ENCODE results near the gene UBE4B. TPM values are rescaled to one million over a fixed set of nuclear protein-coding genes. Genes with fewer than 3 reads are reported as not detected.

Gene UBE4B
- total RNA-seq, 1 experiment from 2014 or later, result 44.7 TPM

GRCh38 chr1:9990944-9991343, 41.8 kb upstream of the UBE4B start:
- TF ChIP-seq RAD21 (IDR thresholded peaks at IDR 0.05; ENCODE audit: low read depth), result no peak
- TF ChIP-seq SP1 (IDR thresholded peaks at IDR 0.05; ENCODE audit: low read depth), result no peak
- no peak for TF ChIP-seq SIN3A (IDR thresholded peaks at IDR 0.05; ENCODE audit: low read depth)
- no peak for TF ChIP-seq ZNF274 (IDR thresholded peaks at IDR 0.05; ENCODE audit: low read depth, low read length)
- no peak for TF ChIP-seq ZFX (IDR thresholded peaks at IDR 0.05)
- TF ChIP-seq YY1 (IDR thresholded peaks at IDR 0.05; ENCODE audit: extremely low read depth, insufficient replicate concordance, low read depth, low read length), result no peak
- no peak for TF ChIP-seq EZH2phosphoT487 (IDR thresholded peaks at IDR 0.05; ENCODE audit: borderline replicate concordance)
- TF ChIP-seq ELF1 (IDR thresholded peaks at IDR 0.05; ENCODE audit: borderline replicate concordance, low read depth), result no peak
- TF ChIP-seq EGR1 (IDR thresholded peaks at IDR 0.05; ENCODE audit: low read depth), result no peak
- TF ChIP-seq FOSL1 (IDR thresholded peaks at IDR 0.05; ENCODE audit: low read depth), result no peak
- no peak for TF ChIP-seq EZH2 (IDR thresholded peaks at IDR 0.05)
- no peak for TF ChIP-seq SRF (IDR thresholded peaks at IDR 0.05; ENCODE audit: low read depth)
- no peak for TF ChIP-seq TCF7L2 (IDR thresholded peaks at IDR 0.05; ENCODE audit: borderline replicate concordance, extremely low read depth, insufficient read depth, insufficient read length)
- no peak for TF ChIP-seq CTCF (IDR thresholded peaks at IDR 0.05 in 2 of 3, conservative IDR thresholded peaks at IDR 0.05 in 1 of 3; ENCODE audit: borderline replicate concordance in 1 of 3, insufficient read depth in 1 of 3, low read depth in 2 of 3, low read length in 2 of 3)

More at GRCh38 chr1:9990944-9991343, 41.8 kb upstream of the UBE4B start:
- Histone ChIP-seq H3K9ac (ENCODE audit: low read length) (no peak overlapping the region), H3K9me3 (ENCODE audit: control insufficient read depth in 1 of 2, insufficient read depth in 1 of 2, low read depth in 1 of 2, low read length in 2 of 2) (no peaks in the 10 kb centered on the region), H3K4me3 (replicated peaks in 1 of 2; ENCODE audit: low read depth in 1 of 2, low read length in 2 of 2) (no peak overlapping the region), H3K9me2 (ENCODE audit: insufficient read depth) (no peaks in the 10 kb centered on the region), H3K4me1 (ENCODE audit: control insufficient read depth in 1 of 2, insufficient read depth in 2 of 2, low read length in 2 of 2) (no peaks in the 10 kb centered on the region), H2AFZ (ENCODE audit: low read depth, low read length, poor library complexity, severe bottlenecking) (no peak overlapping the region), H3K27ac (ENCODE audit: low read depth, low read length) (no peak overlapping the region), H3K36me3 (ENCODE audit: control insufficient read depth in 1 of 2, insufficient read depth in 2 of 2, low read length in 2 of 2) (no peaks in the 10 kb centered on the region), H3K27me3 (ENCODE audit: insufficient read depth, low read length) (no peaks in the 10 kb centered on the region), H3K79me2 (ENCODE audit: insufficient read depth, low read length) (no peaks in the 10 kb centered on the region), H4K20me1 (ENCODE audit: insufficient read depth) (no peaks in the 10 kb centered on the region), H3K4me2 (ENCODE audit: low read length) (no peak overlapping the region)
- BruUV-seq (replicated peaks), result no TSS peak
- ChIA-PET CTCF (interaction anchor here (0.7 kb wide), 1 partner anchor 10 kb away, joined by 3 read pairs; no protein-coding TSS in a partner anchor), POLR2A (no interaction called here), RAD21 (ENCODE audit: low non-redundant PET in 1 of 2, low total read pairs in 2 of 2, uncharacterized antibody in 2 of 2, unreplicated experiment in 2 of 2) (no interaction called here)
- DNase-seq (ENCODE audit: low read depth, low spot score) (no peak), ATAC-seq (no peak)
- intact Hi-C loops (cut with micrococcal nuclease), result no loop called here
